ENCODE data around the gene GJC2.

- no peak for TF ChIP-seq CTCF (IDR thresholded peaks at IDR 0.05; ENCODE audit: low read depth, low read length)
- TF ChIP-seq POLR2A (IDR thresholded peaks at IDR 0.05; ENCODE audit: extremely low read depth, insufficient read length): no peak
These were observed 55.2 kb downstream of the GJC2 start for GRCh38 chr1:228204958-228205357.

Data from NB4 (cell line).